Cardiac fibroblast (primary cell): ENCODE measurements around the gene SPRTN.
A peak's percentile ranks its signal among the peaks of the same experiment; 100 is the strongest.

Experiments used
- DNase-seq, 2 donors: peaks; one replicate each; pipeline versions ENCODE4 v3.0.0 to v3.0.0-alpha.2; 2010; ENCODE audit warnings: low read depth in 2 of 2
- H3K4me3 ChIP-seq, 2 donors: replicated peaks in 1 of 2; 1 replicate in 1 of 2; 2 replicates in 1 of 2; pipeline ENCODE4 v1.5.1; 2011; ENCODE audit warnings: low read depth in 2 of 2, low read length in 2 of 2, mild to moderate bottlenecking in 2 of 2, moderate library complexity in 1 of 2
- TF ChIP-seq, protein P1 (sequence below): IDR thresholded peaks from one replicate; pipeline ENCODE4 v1.5.1; 2011; ENCODE audit warnings: low read depth, mild to moderate bottlenecking, low read length, inconsistent platforms

Gene SPRTN, protein sequence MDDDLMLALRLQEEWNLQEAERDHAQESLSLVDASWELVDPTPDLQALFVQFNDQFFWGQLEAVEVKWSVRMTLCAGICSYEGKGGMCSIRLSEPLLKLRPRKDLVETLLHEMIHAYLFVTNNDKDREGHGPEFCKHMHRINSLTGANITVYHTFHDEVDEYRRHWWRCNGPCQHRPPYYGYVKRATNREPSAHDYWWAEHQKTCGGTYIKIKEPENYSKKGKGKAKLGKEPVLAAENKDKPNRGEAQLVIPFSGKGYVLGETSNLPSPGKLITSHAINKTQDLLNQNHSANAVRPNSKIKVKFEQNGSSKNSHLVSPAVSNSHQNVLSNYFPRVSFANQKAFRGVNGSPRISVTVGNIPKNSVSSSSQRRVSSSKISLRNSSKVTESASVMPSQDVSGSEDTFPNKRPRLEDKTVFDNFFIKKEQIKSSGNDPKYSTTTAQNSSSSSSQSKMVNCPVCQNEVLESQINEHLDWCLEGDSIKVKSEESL

DNA sequence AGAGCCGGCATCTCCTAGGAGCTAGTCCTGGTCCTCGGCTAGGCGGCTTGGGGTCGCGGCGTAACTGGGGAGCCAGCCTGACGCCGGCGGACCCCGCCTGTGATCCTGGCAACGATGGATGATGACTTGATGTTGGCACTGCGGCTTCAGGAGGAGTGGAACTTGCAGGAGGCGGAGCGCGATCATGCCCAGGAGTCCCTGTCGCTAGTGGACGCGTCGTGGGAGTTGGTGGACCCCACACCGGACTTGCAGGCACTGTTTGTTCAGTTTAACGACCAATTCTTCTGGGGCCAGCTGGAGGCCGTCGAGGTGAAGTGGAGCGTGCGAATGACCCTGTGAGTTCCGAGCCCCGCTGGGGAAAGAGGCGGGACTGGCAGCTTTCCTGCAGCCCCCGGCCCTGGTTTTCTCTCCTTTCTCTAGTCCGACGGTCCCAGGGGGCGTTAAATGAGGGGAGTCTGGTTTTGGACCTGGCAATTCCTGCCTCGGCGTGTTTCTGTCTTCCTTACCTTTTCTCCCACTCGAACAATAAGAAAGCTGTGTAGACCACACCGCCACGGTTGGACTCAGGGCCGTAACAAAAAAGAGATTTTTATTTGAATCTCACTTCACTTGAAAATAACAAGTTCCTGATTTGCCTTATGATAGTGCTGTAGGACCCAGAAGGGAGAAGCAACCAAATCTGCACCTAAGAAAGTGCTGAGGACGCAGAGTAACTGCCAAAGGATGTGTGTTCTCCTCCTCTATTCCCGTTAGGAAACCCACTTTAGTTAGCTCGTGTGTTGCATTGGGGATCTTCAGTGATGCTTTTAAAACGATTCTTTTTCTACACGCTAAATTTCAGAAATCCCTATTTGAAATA lies at the start of gene SPRTN:
SPRTN (plus strand) TSS at position 24 of the 859 bp plus-strand sequence; CDS start at position 115, 91 bp downstream.
- TF ChIP-seq, protein P1, sequence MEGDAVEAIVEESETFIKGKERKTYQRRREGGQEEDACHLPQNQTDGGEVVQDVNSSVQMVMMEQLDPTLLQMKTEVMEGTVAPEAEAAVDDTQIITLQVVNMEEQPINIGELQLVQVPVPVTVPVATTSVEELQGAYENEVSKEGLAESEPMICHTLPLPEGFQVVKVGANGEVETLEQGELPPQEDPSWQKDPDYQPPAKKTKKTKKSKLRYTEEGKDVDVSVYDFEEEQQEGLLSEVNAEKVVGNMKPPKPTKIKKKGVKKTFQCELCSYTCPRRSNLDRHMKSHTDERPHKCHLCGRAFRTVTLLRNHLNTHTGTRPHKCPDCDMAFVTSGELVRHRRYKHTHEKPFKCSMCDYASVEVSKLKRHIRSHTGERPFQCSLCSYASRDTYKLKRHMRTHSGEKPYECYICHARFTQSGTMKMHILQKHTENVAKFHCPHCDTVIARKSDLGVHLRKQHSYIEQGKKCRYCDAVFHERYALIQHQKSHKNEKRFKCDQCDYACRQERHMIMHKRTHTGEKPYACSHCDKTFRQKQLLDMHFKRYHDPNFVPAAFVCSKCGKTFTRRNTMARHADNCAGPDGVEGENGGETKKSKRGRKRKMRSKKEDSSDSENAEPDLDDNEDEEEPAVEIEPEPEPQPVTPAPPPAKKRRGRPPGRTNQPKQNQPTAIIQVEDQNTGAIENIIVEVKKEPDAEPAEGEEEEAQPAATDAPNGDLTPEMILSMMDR, result no peak
- H3K4me3 ChIP-seq, result peak within 1 kb of the TSS; percentile 93 to 99
- peak in 1 of 2 donors; percentile 22 for DNase-seq

- no peak for DNase-seq
- H3K4me3 ChIP-seq, result no peak overlapping the region
- TF ChIP-seq, protein P1, result no peak
These were observed 42.2 kb upstream of the SPRTN start for GRCh38 chr1:231295938-231296337.

DNA sequence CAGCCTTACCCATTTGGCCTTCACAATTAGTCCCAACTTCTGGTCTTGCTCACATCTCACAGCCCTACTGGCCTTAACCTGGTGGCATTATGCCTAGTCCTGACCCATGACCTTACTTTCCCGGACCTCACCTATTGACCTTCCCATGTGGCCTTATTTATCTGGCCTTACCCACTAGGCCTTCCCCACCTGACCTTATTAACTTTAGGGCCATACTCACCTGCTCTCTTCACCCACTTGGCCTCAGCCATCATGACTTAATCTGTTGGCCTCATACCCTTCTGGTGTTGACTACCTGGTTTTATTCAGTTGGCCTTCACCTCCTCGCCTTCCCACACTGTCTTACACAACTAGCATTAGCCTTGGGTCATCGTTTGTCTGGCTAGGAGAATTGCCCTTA lies 36.1 kb upstream of the SPRTN start:
- DNase-seq, result no peak
- TF ChIP-seq, protein P1, result no peak

GRCh38 chr1:231310391-231310934 lies 27.6 kb upstream of the SPRTN start:
- DNase-seq, result no peak
- TF ChIP-seq, protein P1, result no peak
- no peak overlapping the region for H3K4me3 ChIP-seq

More for the DNA sequence above, 36.1 kb upstream of the SPRTN start:
- H3K4me3 ChIP-seq, result no peak overlapping the region

DNA sequence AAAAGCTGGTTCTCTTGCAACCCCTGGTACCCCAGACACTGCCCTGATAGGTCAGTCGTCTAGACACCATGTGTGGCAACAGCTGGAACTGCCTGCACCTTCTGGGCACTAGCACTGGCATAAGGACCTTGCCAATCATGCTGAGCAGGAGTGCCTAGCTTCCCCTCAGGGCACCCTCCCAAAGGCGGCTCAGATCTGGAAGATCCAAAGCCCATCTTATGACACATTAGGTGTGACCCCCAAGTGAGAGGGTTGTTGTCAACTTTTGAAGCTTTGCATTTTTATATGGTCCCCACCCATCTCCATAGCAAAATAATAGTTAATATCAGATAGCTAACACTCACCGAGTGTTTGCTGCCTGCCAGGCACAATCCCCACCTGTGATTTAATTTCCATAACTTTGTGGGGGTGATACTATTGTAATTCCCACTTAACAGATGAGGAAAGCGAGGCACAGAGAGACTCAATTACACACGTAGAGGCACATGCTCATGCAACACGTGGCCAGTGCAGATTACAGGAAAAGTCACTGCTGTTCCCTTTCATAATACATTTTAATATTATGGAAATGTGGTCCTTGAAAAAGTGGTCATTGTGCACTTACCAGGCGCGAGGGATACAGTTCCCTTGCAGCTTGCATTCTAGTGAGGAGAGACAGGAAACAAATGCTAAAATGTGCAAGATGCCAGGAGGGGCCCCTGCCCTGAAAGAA lies 26.2 kb upstream of the SPRTN start:
- no peak for DNase-seq
- TF ChIP-seq, protein P1, result no peak
- H3K4me3 ChIP-seq, result no peak overlapping the region

- TF ChIP-seq, protein P1, result no peak
- no peak overlapping the region for H3K4me3 ChIP-seq
- no peak for DNase-seq
These were observed 25.7 kb upstream of the SPRTN start for GRCh38 chr1:231312432-231312788.
